Measurements from ENCODE around the gene TEX38. TPM values are rescaled to one million over a fixed set of nuclear protein-coding genes. Genes with fewer than 3 reads are reported as not detected.
"Not testable (repeated sequence)": the region's sequence is repeated elsewhere in the genome, so short reads cannot be mapped to it uniquely, and the experiment has no call there.

TEX38 gene
- total and polyA plus RNA-seq, 2 donors (not counting 1 experiment from before 2014, with no cell fraction given): not detected

GRCh38 chr1:46654012-46654411, 17.6 kb upstream of the TEX38 start:
- Histone ChIP-seq H3K4me3 (ENCODE audit: control extremely low read depth in 1 of 5, extremely low read depth in 1 of 5, insufficient read depth in 1 of 5, low read depth in 2 of 5, low read length in 4 of 5) (no peak overlapping the region), H3K27ac (ENCODE audit: low read length in 2 of 2) (no peak overlapping the region), H3K9ac (ENCODE audit: low read length) (no peak overlapping the region), H3K4me1 (ENCODE audit: control insufficient read depth in 2 of 2, insufficient read depth in 2 of 2, low read length in 2 of 2) (no peaks in the 10 kb centered on the region), H2AFZ (ENCODE audit: insufficient read depth, low read depth, low read length, poor library complexity, severe bottlenecking) (no peak overlapping the region), H3K4me2 (replicated peaks; ENCODE audit: low read depth, low read length, poor library complexity, severe bottlenecking) (no peak overlapping the region), H3K79me2 (ENCODE audit: control insufficient read depth, insufficient read depth, low read length) (no peaks in the 10 kb centered on the region), H3K9me3 (ENCODE audit: control extremely low read depth in 1 of 3, control insufficient read depth in 2 of 3, insufficient read depth in 1 of 3, low read length in 2 of 3) (no peaks in the 10 kb centered on the region), H3K27me3 (replicated peaks in 1 of 4; ENCODE audit: control extremely low read depth in 1 of 4, control insufficient read depth in 3 of 4, insufficient read depth in 4 of 4, low read length in 3 of 4) (no peaks in the 10 kb centered on the region), H3K36me3 (replicated peaks in 1 of 2; ENCODE audit: control extremely low read depth in 1 of 2, control insufficient read depth in 1 of 2, extremely low read depth in 1 of 2, insufficient read depth in 2 of 2, low read length in 1 of 2) (peaks cover 14 to 42% of the 10 kb centered on the region in 2 experiments), H4K20me1 (ENCODE audit: control insufficient read depth, insufficient read depth, low read length, poor library complexity, severe bottlenecking) (no peaks in the 10 kb centered on the region)
- TF ChIP-seq EZH2 (IDR thresholded peaks at IDR 0.05; ENCODE audit: borderline replicate concordance, insufficient read depth, low read depth, low read length, poor library complexity, severe bottlenecking) (no peak), CTCF (IDR thresholded peaks at IDR 0.05) (no peak)
- Mint-ChIP-seq H3K4me3 (no peak overlapping the region), H3K4me1 (no peaks in the 10 kb centered on the region), H3K9me3 (ENCODE audit: insufficient read depth) (peaks cover 5% of the 10 kb centered on the region), H3K27ac (no peak overlapping the region), H3K27me3 (no peaks in the 10 kb centered on the region)
- ChIA-PET CTCF (interaction anchor here (0.6 kb wide), 1 partner anchor 8 kb away, joined by 4 read pairs; no protein-coding TSS in a partner anchor), POLR2A (no interaction called here)
- DNase-seq (no peak), ATAC-seq (ENCODE audit: low read depth) (no peak)
- 100% methylated on average over 1 of the region's 1 CpG for WGBS (ENCODE audit: insufficient coverage)
- intact Hi-C loops (cut with micrococcal nuclease): no loop called here

GRCh38 chr1:46654698-46655097, 17.0 kb upstream of the TEX38 start:
- CTCF ChIA-PET: not testable (repeated sequence)

More at GRCh38 chr1:46654698-46655097, 17.0 kb upstream of the TEX38 start:
- H3K4me3 ChIP-seq (ENCODE audit: control extremely low read depth in 1 of 5, extremely low read depth in 1 of 5, insufficient read depth in 1 of 5, low read depth in 2 of 5, low read length in 4 of 5); H4K20me1 ChIP-seq (ENCODE audit: control insufficient read depth, insufficient read depth, low read length, poor library complexity, severe bottlenecking); H3K27ac Mint-ChIP-seq; H3K27ac ChIP-seq (ENCODE audit: low read length in 2 of 2); H3K4me1 ChIP-seq (ENCODE audit: control insufficient read depth in 2 of 2, insufficient read depth in 2 of 2, low read length in 2 of 2); H3K27me3 Mint-ChIP-seq; H3K4me2 ChIP-seq (replicated peaks; ENCODE audit: low read depth, low read length, poor library complexity, severe bottlenecking); ATAC-seq (ENCODE audit: low read depth); H3K4me3 Mint-ChIP-seq; POLR2A ChIA-PET; intact Hi-C loops (cut with micrococcal nuclease); H2AFZ ChIP-seq (ENCODE audit: insufficient read depth, low read depth, low read length, poor library complexity, severe bottlenecking); H3K9ac ChIP-seq (ENCODE audit: low read length); H3K27me3 ChIP-seq (replicated peaks in 1 of 4; ENCODE audit: control extremely low read depth in 1 of 4, control insufficient read depth in 3 of 4, insufficient read depth in 4 of 4, low read length in 3 of 4); H3K9me3 ChIP-seq (ENCODE audit: control extremely low read depth in 1 of 3, control insufficient read depth in 2 of 3, insufficient read depth in 1 of 3, low read length in 2 of 3); H3K4me1 Mint-ChIP-seq; DNase-seq; H3K9me3 Mint-ChIP-seq (ENCODE audit: insufficient read depth); H3K79me2 ChIP-seq (ENCODE audit: control insufficient read depth, insufficient read depth, low read length): not testable (repeated sequence)
- no CpG with 5 or more reads among the region's 2 CpGs for WGBS (ENCODE audit: insufficient coverage)
- H3K36me3 ChIP-seq (replicated peaks in 1 of 2; ENCODE audit: control extremely low read depth in 1 of 2, control insufficient read depth in 1 of 2, extremely low read depth in 1 of 2, insufficient read depth in 2 of 2, low read length in 1 of 2): peaks cover 14 to 48% of the 10 kb centered on the region in 2 experiments

Data from B cell (primary cell).